ENCODE data around the gene TMEM183A.

Gene TMEM183A

GRCh38 chr1:203028784-203029553, 21.8 kb downstream of the TMEM183A start:
- no peak for DNase-seq (ENCODE audit: low spot score)

GRCh38 chr1:203031467-203031866, 24.3 kb downstream of the TMEM183A start:
- DNase-seq (ENCODE audit: low spot score) = peak; percentile 12

DNA sequence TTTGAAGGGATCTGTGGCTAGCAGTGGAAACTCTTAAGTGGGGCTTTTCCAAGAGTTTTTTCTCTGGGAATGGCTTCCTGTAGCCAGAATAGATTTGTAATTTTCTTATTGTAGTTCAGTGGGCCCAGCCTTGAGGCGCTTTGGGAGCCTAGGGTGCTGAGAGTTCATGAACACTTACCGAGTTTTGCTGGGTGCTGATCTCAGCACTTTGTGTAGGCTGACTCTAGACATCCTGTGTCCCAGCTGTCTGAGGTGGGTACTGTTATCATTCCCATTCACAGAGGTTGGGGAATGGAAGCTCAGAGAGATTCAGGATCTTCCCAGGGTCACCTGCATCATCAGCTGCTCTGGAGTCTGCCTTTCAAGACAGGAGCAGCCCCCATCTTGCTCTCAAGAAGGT, 26.1 kb downstream of the TMEM183A start:
- no peak for DNase-seq (ENCODE audit: low spot score)

DNA sequence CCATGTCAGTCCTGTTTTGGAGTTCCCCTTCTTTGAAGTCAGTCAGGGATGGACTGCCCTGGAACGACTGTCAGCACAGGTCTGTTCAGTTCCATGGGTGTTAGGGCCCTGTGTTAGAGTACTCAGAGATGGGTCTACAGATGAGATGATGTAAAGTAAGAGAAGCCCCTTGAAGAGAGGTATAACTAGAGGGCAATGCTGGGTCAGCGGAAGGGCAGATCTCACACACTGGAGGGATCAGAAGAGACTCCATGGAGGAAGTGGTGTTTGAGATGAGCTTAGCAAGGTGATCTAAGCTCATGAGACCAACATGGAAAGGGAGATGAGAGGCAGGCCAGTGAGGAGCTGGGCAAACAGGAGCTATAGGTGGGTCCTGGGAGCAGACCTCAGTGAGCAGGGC, 26.7 kb downstream of the TMEM183A start:
- no peak for DNase-seq (ENCODE audit: low spot score)

GRCh38 chr1:203034422-203035110, 27.4 kb downstream of the TMEM183A start:
- peak; percentile 1 for DNase-seq (ENCODE audit: low spot score)

DNA sequence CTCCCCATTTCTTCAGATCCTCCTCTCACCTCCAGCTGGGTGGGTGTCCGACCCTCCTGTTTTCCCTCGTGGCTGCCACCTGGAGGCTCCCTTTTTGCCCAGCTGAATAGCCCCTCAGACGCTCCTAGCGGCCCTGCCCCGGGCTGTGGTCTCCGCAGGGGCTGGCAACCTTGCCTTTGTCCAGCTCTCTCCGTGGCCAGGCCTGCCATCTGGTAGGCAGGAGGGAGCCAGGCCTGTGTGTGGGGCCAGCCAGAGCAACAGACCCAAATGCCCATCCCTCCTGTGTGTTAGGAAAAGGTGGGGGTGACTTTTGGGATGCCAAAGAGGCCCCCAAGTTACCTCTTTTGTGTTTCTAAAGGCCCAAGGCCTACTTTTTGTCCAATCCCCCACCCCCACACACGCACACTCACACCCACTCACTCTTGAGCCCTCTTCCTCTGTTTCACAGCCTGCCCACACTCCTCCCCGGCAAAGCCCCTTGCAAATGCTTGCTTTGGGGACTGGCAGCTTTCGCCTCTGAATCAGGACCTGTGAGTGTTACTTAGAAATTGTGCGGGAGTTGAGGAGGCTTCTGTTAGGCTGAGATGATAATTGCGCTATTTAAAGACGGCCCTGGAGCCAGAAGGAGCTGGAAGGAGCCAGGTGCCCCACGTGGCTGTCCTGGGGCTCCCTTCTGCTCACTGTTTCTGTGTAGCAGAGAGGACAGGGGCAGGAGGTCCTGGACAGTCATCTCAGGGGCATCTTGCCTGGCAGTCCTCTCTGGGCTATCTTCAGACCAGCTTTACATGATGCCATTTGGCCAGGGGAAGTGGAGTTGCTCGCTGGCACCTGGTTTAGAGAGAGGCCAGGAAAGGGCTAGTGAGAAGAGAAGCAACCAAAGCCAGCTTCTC, 28.2 kb downstream of the TMEM183A start:
- no peak for DNase-seq (ENCODE audit: low spot score)

GRCh38 chr1:203036135-203036534, 29.0 kb downstream of the TMEM183A start:
- no peak for DNase-seq (ENCODE audit: low spot score)

- no peak for DNase-seq (ENCODE audit: low spot score)
Measured at GRCh38 chr1:203036537-203036936, 29.4 kb downstream of the TMEM183A start.

- DNase-seq (ENCODE audit: low spot score) = no peak
Measured at GRCh38 chr1:203037509-203038190, 30.5 kb downstream of the TMEM183A start.

DNA sequence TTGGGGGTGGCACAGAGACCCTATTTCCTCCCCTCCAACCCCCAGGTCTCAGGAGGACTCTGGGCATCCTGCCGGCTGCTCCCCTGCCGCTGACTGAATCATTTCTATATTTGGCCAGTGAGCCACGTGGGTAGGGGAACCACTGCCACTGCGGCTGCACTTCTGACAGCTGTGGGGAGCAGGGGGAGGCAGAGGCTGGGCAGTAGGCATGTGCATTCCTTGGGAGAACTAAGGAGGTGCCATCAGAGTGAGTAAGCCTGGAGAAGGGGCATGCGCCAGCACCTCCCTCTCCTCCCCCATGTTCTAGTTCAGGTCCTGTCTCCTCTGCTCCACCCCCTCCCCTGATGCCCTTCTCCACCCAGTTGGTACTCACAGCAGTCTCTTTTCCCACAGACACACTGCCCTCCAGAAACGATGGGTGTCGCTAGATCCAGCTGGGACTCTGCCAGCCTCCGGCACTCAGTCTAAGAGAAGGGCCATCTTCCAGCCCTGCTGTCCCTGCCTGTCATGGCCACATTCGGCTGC, 31.1 kb downstream of the TMEM183A start:
- peak; percentile 84 for DNase-seq (ENCODE audit: low spot score)

GRCh38 chr1:203038891-203039608, 31.9 kb downstream of the TMEM183A start:
- DNase-seq (ENCODE audit: low spot score) = peak; percentile 80

GRCh38 chr1:203039609-203040512, 32.7 kb downstream of the TMEM183A start:
- no peak for DNase-seq (ENCODE audit: low spot score)

DNA sequence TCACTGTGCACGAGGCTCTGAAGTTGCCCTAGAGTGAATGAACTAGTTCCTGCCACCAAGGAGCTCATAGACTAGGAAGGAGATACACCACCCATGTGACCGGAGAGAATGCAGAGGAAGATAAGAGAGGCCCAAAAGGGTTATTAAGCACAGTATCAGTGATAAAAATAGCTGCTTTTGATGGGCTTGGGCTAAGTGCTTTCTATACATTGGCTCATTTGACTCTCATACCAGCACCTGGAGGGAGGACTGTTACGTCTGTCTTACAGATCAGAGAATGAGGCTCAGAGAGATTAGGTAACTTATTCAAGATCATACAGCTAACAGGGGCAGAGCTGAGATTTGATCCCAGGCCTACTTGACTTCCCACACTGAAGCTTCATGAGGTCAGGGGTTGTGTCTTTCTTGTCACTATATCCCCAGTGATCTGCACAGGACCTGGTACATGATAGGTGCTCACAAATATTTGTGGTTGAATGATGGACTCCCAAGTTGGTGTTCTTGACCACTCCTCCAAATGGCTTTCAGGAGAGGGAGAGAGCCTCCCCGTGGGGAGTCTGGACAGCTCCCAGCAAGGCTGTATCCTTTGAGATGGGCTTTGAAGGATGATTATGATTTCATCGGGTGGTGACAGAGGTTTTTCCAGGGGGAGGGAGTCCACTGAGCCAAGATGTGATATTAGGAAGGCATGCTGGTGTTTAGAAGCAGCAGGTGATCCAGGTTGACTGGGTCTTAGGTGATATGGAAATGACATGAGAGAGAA, 33.5 kb downstream of the TMEM183A start:
- DNase-seq (ENCODE audit: low spot score) = no peak

DNA sequence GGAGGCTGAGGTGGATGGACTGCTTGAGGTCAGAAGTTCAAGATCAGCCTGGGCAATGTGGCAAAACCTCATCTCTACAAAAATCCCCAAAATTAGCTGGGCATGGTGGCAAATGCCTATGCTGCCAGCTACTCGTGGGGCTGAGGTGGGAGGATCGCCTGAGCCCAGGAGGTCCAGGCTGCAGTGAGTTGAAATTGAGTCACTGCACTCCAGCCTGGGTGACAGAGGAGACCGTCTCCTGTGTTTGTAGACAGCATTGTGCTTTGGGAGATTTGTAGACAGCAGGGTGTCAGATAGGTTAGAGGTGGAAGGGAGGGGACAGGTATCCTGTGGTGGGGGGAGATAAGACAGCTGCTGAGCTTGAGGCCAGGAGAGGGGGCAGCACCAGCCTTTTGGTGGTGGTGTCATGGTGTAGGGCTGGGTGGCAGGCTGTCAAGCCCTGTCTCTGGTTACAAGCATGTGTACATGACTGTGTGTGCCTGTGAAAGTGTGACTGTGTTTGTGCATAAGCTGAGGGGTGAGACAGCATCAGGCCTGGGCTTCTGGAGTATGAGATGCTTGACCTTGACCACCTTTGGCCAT, 34.3 kb downstream of the TMEM183A start:
- DNase-seq (ENCODE audit: low spot score) = no peak

- no peak for DNase-seq (ENCODE audit: low spot score)
Measured at GRCh38 chr1:203043830-203044545, 36.8 kb downstream of the TMEM183A start.

DNA sequence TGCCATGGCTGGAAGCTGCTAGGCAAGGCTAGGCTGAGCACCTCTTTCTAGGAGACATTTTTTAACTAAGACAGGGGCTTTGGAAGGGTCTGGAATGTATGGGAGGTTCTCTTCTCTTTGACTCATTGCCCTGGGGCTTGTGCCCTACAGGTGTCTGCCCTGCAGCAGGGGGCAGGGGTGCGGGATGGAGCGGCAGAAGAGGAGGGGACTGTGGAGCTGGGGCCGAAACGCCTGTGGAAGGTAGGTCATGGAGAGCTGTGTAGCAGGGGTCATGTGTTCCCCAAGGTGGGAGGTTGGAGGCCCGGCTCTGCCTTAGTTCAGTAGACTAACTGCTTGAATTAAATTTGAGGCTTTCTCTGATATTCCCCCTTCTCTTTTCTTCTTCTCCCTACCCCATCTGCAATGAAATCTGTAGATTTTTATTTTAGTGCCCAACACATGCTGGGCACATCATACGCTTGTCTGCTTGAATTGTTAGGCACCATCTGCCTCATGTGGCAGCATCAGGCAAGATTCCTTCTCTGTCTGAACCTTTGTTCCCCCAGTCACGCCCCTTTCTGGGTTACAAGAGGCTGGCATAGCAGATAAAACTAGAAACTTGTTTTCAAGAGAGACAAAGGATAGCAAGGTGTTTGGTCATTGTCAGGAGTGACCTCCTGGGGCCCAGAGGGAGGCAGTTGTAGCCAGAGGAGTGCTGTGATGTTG, 37.5 kb downstream of the TMEM183A start:
- DNase-seq (ENCODE audit: low spot score) = no peak

DNA sequence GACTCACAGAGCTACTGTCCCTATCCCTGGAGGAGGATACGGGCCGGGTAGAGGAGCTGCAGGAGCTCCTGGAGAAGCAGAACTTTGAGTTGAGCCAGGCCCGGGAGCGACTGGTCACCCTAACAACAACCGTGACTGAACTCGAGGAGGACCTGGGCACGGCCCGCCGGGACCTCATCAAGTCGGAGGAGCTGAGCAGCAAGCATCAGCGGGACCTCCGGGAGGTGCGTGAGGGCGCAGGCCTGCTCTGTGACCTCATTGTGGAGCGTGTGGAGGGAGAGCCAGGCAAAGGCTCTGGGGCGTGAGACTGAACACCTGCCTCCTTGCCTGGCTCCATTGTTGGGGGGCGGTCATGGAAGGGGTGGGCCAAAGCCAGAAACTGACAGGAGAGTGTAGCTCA, 38.2 kb downstream of the TMEM183A start:
- DNase-seq (ENCODE audit: low spot score) = no peak

Data from AG08396 (cell line).